Lung (tissue), 12 donors: Measurements from ENCODE around the gene PMPCA. TPM values are rescaled to one million over a fixed set of nuclear protein-coding genes. Genes with fewer than 3 reads are reported as not detected.

Source experiments
- ATAC-seq: fragments of 200-7000 bp; cut with Tn5 transposase; one replicate; pipeline ENCODE4 v1.9.1; 2020; ENCODE audit warnings: moderate number of reproducible peaks; ENCODE audit not compliant: insufficient read depth, low FRiP score
- DNase-seq, 3 donors: peaks; one replicate each; pipeline ENCODE4 v3.0.0-alpha.2; 2013 to 2017
- H3K27ac ChIP-seq, 2 donors: one replicate each; pipeline ENCODE4 v1.5.1; 2013; ENCODE audit warnings: mild to moderate bottlenecking in 2 of 2, moderate library complexity in 2 of 2, control low read depth in 1 of 2, inconsistent platforms in 1 of 2, low read depth in 1 of 2, low read length in 1 of 2
- H3K27me3 ChIP-seq, 3 donors: one replicate each; pipeline ENCODE4 v1.5.1; 2013; ENCODE audit warnings: low read length in 2 of 3; ENCODE audit not compliant: control insufficient read depth in 3 of 3, insufficient read depth in 3 of 3
- H3K36me3 ChIP-seq, 4 donors: one replicate each; pipeline ENCODE4 v1.5.1; 2013; ENCODE audit warnings: low read length in 4 of 4, mild to moderate bottlenecking in 1 of 4, moderate library complexity in 1 of 4; ENCODE audit not compliant: control insufficient read depth in 4 of 4, insufficient read depth in 4 of 4
- H3K4me1 ChIP-seq, 5 donors: one replicate each; pipeline ENCODE4 v1.5.1; 2013; ENCODE audit warnings: low read length in 5 of 5, mild to moderate bottlenecking in 2 of 5, moderate library complexity in 1 of 5; ENCODE audit not compliant: control insufficient read depth in 5 of 5, insufficient read depth in 5 of 5
- H3K4me3 ChIP-seq: one replicate; pipeline ENCODE4 v1.5.1; 2013; ENCODE audit warnings: mild to moderate bottlenecking, control low read depth, moderate library complexity
- H3K9ac ChIP-seq, 2 donors: one replicate each; pipeline ENCODE4 v1.5.1; 2013; ENCODE audit warnings: low read length in 2 of 2, control low read depth in 1 of 2; ENCODE audit not compliant: insufficient read depth in 1 of 2
- H3K9me3 ChIP-seq, 4 donors: one replicate each; pipeline ENCODE4 v1.5.1; 2013; ENCODE audit warnings: low read length in 3 of 4, mild to moderate bottlenecking in 1 of 4, moderate library complexity in 1 of 4; ENCODE audit not compliant: control insufficient read depth in 4 of 4, insufficient read depth in 3 of 4
- CTCF ChIP-seq: IDR thresholded peaks from 2 replicates; pipeline ENCODE4 v1.5.1; 2012; ENCODE audit warnings: mild to moderate bottlenecking; ENCODE audit errors: control extremely low read depth, extremely low read depth
- WGBS, 2 donors: extraction: QIAGEN DNeasy Blood & Tissue Kit; methylation state at CpG; one replicate each; pipeline ENCODE4 v1.1.7; 2013; 5-methylcytosine and 5-hydroxymethylcytosine counted together
- polyA plus RNA-seq, 2 donors: library from polyadenylated mRNA; stranded (reverse); fragments of 200-250 nt; gene quantifications; one replicate each; pipeline ENCODE4 v1.2.1, GENCODE V29; 2013
- total RNA-seq, 2 donors: library from RNA; depleted of rRNA in 1 of 2; stranded (reverse); fragments of >200 nt in 1 of 2; gene quantifications; one replicate each; pipeline ENCODE4 v1.2.1, GENCODE V29; 2014 to 2021
- donor health status: control.
- donor health status: control.
- donor health status: Bipolar disorder and iron deficiency.
- donor health status: healthy.
- donor health status: DM: yes; HTN: yes; CAD: no.

The PMPCA gene
- total and polyA plus RNA-seq, 4 donors, result 26.5 to 46.7 (median 40.5) TPM

GRCh38 chr9:136366826-136367225, 43.6 kb upstream of the PMPCA start:
- Histone ChIP-seq H3K27me3 (no peaks in the 10 kb centered on the region), H3K9me3 (no peaks in the 10 kb centered on the region), H3K4me3 (no peak overlapping the region), H3K9ac (no peak overlapping the region), H3K36me3 (no peaks in the 10 kb centered on the region), H3K27ac (no peak overlapping the region), H3K4me1 (peaks cover 0 to 9% (median 4%) of the 10 kb centered on the region in 5 donors)
- TF ChIP-seq CTCF, result no peak
- 91 to 94% methylated on average over 9 of the region's 9 CpGs for WGBS, 2 donors
- no peak for DNase-seq
- no peak for ATAC-seq

GRCh38 chr9:136367296-136368145, 42.9 kb upstream of the PMPCA start:
- Histone ChIP-seq H3K27ac (no peak overlapping the region), H3K4me1 (peaks cover 0 to 14% (median 10%) of the 10 kb centered on the region in 5 donors), H3K4me3 (no peak overlapping the region), H3K9me3 (no peaks in the 10 kb centered on the region), H3K36me3 (no peaks in the 10 kb centered on the region), H3K27me3 (no peaks in the 10 kb centered on the region), H3K9ac (no peak overlapping the region)
- DNase-seq, result no peak
- no peak for ATAC-seq
- TF ChIP-seq CTCF, result no peak
- 87 to 89% methylated on average over 44 to 45 of the region's 45 CpGs for WGBS, 2 donors

GRCh38 chr9:136368190-136368589, 42.3 kb upstream of the PMPCA start:
- 76 to 83% methylated on average over 18 of the region's 18 CpGs for WGBS, 2 donors
- no peak overlapping the region for H3K4me3 ChIP-seq
- no peak overlapping the region for H3K9ac ChIP-seq
- DNase-seq, result no peak
- no peaks in the 10 kb centered on the region for H3K27me3 ChIP-seq
- no peak for ATAC-seq
- no peak overlapping the region for H3K27ac ChIP-seq
- TF ChIP-seq CTCF, result no peak
- H3K4me1 ChIP-seq, result peaks cover 0 to 17% (median 10%) of the 10 kb centered on the region in 5 donors
- H3K36me3 ChIP-seq, result no peaks in the 10 kb centered on the region
- H3K9me3 ChIP-seq, result no peaks in the 10 kb centered on the region
